Amniotic stem cell (primary cell): Measurements from ENCODE around the gene NUP155.
"Not testable (repeated sequence)": the region's sequence is repeated elsewhere in the genome, so short reads cannot be mapped to it uniquely, and the experiment has no call there.

Experiments
- DNase-seq: peaks from one replicate; lab custom pipeline; 2025; lab: John Stamatoyannopoulos, UW

The NUP155 gene

DNA sequence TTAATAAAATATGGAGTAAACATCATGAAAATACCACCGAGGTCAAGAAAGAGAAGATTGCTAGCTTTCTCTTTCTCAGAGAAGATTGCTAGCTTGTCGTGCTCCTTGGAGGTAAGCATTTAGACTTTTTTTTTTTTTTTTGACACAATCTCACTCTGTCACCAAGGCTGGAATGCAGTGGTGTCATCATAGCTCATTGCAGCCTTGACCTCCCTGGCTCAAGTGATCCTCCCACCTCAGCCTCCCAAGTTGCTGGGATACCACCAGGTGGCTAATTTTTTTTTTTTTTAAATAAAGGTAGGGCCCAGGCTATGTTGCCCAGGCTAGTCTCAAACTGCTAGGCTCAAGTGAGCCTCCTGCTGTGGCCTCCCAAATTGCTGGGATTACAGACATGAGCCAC lies 95.4 kb downstream of the NUP155 start:
- no peak for DNase-seq

DNA sequence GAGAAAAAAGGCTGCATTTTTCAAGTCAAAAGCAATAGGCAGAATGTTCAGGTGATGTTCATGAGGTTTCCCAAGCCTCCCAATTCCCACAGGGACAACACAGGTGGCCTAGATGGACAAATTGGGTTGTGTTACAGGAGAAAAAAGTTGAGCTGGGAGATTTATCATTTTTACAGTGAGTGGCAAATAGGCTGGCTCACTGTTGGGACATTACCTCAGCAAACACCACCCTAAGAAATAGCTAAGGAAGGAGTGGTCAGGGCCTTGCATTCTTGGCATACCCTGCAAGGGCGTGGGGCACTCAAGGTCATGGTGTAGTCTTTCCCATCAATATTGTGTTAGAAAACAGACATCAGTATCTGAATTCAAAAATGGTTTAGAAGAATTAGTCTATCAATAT lies 98.4 kb downstream of the NUP155 start:
- no peak for DNase-seq

DNA sequence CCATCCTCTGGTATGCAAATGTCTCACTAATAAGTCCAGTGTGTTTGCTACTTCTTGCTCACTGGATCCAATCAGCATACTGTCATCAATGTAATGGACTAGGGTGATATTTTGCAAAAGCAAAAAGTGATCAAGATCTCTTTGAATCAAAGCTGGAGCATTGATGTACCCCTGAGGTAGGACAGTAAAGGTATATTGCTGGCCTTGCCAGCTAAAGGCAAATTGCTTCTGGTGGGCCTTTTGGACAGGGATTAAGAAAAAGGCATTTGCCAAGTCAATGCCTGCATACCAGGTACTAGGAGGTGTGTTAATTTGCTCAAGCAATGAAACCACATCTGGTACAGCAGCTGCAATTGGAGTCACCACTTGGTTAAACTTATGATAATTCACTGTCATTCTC lies 102.8 kb downstream of the NUP155 start:
- not testable (repeated sequence) for DNase-seq

DNA sequence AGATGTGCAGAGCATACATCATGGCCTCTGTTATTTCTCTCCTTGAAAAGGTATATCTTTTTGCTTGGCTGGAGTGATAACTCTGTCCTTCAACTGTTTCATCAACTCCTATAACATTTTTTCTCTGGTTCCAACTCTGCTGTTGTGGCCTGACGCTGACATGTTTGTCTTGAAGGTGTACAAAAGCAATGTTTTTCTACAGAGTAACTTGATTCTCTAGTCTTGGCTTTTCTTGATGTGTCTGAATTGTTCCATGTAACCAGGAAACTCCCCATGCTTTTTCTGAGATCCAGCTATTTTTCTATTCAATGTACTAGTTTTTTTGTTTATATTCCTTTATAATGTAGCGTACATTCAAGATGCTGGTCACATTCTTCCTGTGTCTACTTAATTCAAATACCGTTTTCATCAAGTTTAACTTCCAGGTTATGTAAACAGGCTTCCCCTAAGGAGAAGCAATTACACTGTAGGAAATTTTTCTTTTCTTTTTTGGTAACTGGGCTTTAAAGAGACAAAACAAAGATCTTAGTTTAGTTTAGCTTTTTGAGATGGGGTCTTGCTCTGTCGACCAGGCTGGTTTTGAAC lies 115.0 kb downstream of the NUP155 start:
- DNase-seq, result no peak

DNA sequence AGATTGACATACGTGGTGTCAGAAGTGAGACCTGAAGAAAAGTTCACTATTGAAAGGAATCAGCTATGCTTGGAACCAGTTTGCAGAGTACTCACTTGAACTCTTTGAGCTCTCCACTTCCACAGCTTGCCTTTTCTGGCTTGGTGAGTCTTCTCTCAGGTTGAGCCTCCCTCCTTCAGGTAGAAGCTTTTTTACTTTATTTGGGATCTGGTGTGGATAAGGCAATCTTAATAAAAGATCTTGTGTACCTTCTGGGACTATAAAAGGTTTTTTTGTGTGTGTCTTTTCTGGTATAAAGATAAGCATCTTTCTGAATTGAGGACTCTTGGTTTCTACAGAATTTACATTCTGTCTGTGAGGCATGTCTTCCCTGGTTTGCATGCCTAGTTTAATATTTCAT lies 116.3 kb downstream of the NUP155 start:
- no peak for DNase-seq

DNA sequence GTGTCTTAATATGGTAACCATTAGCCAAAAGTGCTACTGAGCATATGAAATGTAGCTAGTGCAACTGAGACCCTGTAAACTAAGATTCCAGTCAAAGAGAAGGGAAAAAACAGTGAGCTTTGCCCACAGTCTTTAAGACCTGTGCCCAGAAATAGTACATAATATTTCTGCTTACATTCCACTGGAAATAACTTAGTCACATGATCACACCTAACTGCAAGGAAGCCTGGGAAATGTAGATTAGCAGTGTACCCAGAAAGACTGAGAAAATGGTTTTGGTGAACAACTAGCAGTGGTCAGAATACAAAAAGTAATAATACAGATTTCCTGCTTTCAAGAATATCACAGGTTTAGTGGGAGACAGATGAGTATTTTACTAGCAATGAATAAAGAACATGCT lies 119.2 kb downstream of the NUP155 start:
- no peak for DNase-seq

DNA sequence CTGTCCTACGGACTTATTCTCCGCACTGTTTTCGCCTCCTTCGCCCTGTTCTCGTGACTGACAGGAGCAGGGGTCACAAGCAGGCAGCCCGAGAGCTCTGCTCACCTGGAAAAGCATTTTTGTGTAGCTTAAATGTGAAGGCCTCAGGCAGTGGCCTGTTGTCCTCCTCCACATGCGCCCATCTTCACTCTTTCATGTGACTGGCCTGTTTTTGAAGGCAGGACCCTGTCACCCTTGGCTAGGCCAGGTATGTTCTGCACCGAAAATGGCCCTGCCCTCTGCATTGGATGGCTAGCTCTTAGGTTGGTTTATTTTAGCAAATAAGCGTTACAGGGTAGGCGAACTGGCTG lies 121.1 kb downstream of the NUP155 start:
- DNase-seq, result no peak

DNA sequence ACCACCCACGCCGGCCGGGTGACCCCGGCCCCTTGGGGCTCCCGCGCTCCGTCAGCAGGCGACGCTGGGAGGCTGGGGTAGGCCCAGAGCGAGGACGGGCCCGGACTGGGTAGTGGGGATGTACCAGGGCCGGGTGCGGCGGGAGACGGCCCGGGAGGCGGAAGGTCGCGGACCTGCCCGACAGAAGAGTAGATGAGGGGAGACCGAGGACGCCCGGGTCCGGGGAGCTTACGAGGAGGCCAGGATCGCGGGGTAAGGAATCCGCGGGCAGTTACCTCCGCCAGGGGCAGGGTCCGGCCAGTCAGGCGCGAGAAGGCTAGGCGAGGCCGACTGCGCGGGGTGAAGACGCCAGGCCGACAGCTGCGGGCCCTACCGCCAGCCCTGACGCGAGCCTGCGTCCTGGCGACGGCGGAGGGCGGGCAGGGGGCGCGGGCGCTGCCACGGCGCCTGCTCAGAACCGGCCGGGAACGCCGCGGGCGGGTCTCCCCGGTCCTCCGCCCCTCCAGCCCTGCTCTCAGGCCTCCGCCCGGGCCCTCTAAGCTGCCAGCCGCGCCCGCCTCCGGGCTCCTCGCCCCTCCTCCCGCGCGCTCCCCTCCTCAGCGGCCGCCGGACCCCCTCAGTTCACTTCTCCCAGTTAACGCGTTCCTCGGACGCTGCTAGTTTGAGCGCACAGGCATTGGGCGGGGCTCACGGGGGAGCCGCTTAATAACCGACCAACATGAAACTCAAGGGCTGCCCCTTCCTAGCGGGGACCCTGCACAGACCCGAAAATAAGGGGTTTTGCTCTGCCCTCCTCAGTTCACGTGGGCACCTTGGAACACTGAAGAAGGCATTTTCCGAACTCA lies 121.7 kb downstream of the NUP155 start, which contains the start of gene CPLANE1:
Gene CPLANE1, minus strand, starts transcription at position 407 of the 845 bp plus-strand sequence. CDS start 1,678 bp downstream, outside the sequence.
- peak; percentile 35 for DNase-seq

DNA sequence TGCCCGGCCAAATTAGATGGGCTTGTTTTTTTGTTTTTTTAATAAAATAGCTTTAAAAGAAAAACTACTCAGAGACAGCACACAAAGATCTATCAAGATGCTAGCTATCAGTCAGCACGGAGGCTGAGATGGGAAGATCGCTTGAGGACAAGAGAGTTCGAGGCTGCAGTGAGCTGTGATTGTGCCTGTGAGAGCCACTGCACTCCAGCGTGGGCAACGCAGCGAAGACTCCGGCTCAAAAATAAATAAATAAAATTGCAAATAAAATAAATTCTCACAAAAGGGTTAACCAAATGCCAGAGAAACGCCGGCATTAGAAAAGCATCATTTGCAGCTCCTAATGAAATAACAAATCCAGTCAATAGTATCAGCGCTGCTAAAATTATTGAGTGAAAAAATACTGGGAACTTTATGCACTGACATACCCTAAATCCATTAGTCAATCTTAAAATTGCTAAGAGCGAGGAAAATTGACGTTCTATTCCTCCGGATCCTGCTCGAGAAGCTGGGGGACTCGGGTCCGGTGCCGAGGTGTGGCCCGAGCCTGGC lies 122.4 kb downstream of the NUP155 start:
- DNase-seq, result no peak

DNA sequence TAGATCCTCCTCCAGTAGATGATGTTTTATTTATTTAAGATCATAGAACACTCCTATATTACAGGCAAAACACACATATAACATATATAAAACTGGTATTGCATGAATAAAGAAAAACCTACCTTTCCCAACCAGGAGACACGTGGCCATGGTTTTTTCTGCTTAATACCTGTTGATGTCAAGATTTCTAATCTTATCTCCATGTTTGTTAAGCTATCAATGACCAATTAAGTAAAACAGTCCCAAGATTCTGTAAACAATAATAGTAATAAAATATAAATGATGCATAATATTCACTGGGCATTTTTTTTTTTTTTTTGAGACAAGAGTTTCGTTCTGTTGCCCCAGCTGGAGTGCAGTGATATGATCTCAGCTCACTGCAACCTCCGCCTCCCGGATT lies 123.4 kb downstream of the NUP155 start:
- no peak for DNase-seq

DNA sequence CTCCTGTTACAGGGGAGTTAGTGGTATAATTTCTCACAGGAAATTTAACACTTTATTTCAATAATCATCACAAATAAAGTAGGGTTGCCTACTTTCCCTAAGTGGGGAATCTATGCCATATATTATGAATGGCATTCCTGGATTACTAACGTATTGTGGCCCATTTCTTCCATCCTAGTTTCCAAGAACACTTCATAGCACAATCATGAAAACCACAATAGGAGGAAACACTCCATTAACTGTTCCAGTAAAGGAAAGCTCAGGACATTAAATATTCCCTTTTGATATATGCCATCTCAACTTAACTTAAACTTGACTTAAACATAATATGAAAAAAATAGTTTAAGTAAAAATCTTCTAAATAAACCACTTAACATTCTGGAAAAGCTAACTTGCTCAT lies 123.9 kb downstream of the NUP155 start:
- DNase-seq, result no peak
